Thyroid gland (tissue), 4 donors: ENCODE results near the gene GATB.

ENCODE experiments used
- POLR2A ChIP-seq, 2 donors: fragments of 450-650 bp; IDR thresholded peaks; one replicate each; pipeline ENCODE4 v1.6.1; 2017; ENCODE audit warnings: antibody characterized with exemption in 2 of 2, mild to moderate bottlenecking in 2 of 2, moderate library complexity in 1 of 2
- TF ChIP-seq, protein P1 (sequence below), 6 experiments: fragments of 200-600 bp in 3 of 6; fragments of 450-650 bp in 3 of 6; sonication (generic) in 3 of 6; IDR thresholded peaks; one replicate each; pipeline ENCODE4 v1.5.1; 2016 to 2019; ENCODE audit warnings: antibody characterized with exemption in 6 of 6, mild to moderate bottlenecking in 2 of 6, inconsistent platforms in 1 of 6, moderate library complexity in 1 of 6

DNA sequence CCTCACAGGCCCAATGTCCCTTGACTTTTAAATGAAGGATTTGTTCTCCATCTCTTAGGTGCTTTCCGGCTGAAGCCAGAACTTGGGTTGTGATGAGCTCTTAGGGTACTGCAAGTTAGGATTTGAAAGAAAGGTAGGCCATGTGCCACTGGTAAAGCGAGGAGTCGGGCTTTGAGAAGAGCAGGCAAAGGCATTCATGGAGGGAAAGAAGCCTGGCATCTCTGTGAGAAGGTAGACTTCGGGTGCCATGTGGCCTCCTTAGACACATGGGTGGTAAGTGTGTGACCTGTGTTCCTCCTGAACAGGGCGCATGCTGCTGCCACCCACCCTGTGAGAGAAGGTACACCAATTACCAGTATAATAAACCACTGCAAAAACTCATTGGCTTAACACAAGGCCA is 102.9 kb downstream of the GATB start:
- TF ChIP-seq, protein P1, sequence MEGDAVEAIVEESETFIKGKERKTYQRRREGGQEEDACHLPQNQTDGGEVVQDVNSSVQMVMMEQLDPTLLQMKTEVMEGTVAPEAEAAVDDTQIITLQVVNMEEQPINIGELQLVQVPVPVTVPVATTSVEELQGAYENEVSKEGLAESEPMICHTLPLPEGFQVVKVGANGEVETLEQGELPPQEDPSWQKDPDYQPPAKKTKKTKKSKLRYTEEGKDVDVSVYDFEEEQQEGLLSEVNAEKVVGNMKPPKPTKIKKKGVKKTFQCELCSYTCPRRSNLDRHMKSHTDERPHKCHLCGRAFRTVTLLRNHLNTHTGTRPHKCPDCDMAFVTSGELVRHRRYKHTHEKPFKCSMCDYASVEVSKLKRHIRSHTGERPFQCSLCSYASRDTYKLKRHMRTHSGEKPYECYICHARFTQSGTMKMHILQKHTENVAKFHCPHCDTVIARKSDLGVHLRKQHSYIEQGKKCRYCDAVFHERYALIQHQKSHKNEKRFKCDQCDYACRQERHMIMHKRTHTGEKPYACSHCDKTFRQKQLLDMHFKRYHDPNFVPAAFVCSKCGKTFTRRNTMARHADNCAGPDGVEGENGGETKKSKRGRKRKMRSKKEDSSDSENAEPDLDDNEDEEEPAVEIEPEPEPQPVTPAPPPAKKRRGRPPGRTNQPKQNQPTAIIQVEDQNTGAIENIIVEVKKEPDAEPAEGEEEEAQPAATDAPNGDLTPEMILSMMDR (IDR thresholded peaks at IDR 0.05), result no peak
- TF ChIP-seq POLR2A (IDR thresholded peaks at IDR 0.05), result no peak
